Caco-2 (cell line): Measurements from ENCODE around the gene RGS7BP. TPM values are rescaled to one million over a fixed set of nuclear protein-coding genes. Genes with fewer than 3 reads are reported as not detected.

ENCODE experiments used
- BruUV-seq: library from RNA; stranded (reverse); fragments of 400-500 nt; replicated peaks from 2 replicates; lab custom pipeline; 2021; lab: Mats Ljungman, UMichigan
- CTCF ChIA-PET: fragments of 300-600 bp; sonication (Branson Sonifier 250); formaldehyde crosslinking; loops from one replicate; lab custom pipeline; 2022; ENCODE audit warnings: antibody characterized with exemption; lab: Charles Lee
- POLR2A ChIA-PET: fragments of 300-600 bp; sonication (Branson Sonifier 250); formaldehyde crosslinking; loops from one replicate; lab custom pipeline; 2022; ENCODE audit warnings: antibody characterized with exemption; lab: Charles Lee
- DNase-seq, 2 experiments: peaks; one replicate each; pipeline versions ENCODE4 v3.0.0 to v3.0.0-alpha.2; 2020 to 2022
- H3K27me3 ChIP-seq: replicated peaks from 2 replicates; pipeline ENCODE4 v1.6.0; 2011; ENCODE audit warnings: low read length; ENCODE audit not compliant: control insufficient read depth, insufficient read depth
- H3K36me3 ChIP-seq: 2 replicates; pipeline ENCODE4 v1.5.1; 2011; ENCODE audit warnings: low read length; ENCODE audit not compliant: control insufficient read depth, insufficient read depth
- H3K4me1 ChIP-seq: fragments of 250-450 bp; sonication (Bioruptor Pico); 2 replicates; pipeline ENCODE4 v1.5.1; 2020; ENCODE audit warnings: mild to moderate bottlenecking
- H3K4me3 ChIP-seq: 2 replicates; pipeline ENCODE4 v1.5.1; 2011; ENCODE audit warnings: low read depth, mild to moderate bottlenecking, control low read depth, low read length
- H3K9me3 ChIP-seq: fragments of 250-450 bp; sonication (Bioruptor Pico); 2 replicates; pipeline ENCODE4 v1.5.1; 2020; ENCODE audit warnings: mild to moderate bottlenecking, moderate library complexity
- H3K27ac Mint-ChIP-seq: one replicate; pipeline ENCODE4 v1.8.0; 2022; ENCODE audit warnings: mixed read lengths; ENCODE audit not compliant: unreplicated experiment
- H3K27me3 Mint-ChIP-seq: one replicate; pipeline ENCODE4 v1.8.0; 2022; ENCODE audit warnings: mixed read lengths; ENCODE audit not compliant: insufficient read depth, unreplicated experiment
- H3K36me3 Mint-ChIP-seq: one replicate; pipeline ENCODE4 v1.8.0; 2022; ENCODE audit warnings: mild to moderate bottlenecking, mixed read lengths; ENCODE audit not compliant: insufficient read depth, unreplicated experiment
- H3K4me1 Mint-ChIP-seq: one replicate; pipeline ENCODE4 v1.8.0; 2022; ENCODE audit warnings: low read depth, mixed read lengths; ENCODE audit not compliant: unreplicated experiment
- H3K4me3 Mint-ChIP-seq: one replicate; pipeline ENCODE4 v1.8.0; 2022; ENCODE audit warnings: mild to moderate bottlenecking, moderate library complexity, mixed read lengths; ENCODE audit not compliant: unreplicated experiment
- H3K9me3 Mint-ChIP-seq: one replicate; pipeline ENCODE4 v1.8.0; 2022; ENCODE audit warnings: mixed read lengths; ENCODE audit not compliant: unreplicated experiment
- intact Hi-C: fragments of 100-400 bp; cut with micrococcal nuclease; formaldehyde crosslinking; loops from one replicate; pipeline ENCODE4 v1.10.0; 2022; ENCODE audit not compliant: unreplicated experiment
- total RNA-seq: library from RNA; stranded (reverse); gene quantifications from 2 replicates; pipeline ENCODE4 v1.2.3, GENCODE V29; 2022
- TF ChIP-seq, protein P1 (sequence below), 2 experiments: fragments of 200-600 bp in 1 of 2; IDR thresholded peaks; 1 replicate in 1 of 2; 2 replicates in 1 of 2; pipeline versions ENCODE4 v1.5.1 to v1.8.0; 2011 to 2022; ENCODE audit warnings: antibody characterized with exemption in 1 of 2, control low read depth in 1 of 2, inconsistent platforms in 1 of 2, low read depth in 1 of 2, low read length in 1 of 2, mild to moderate bottlenecking in 1 of 2, moderate library complexity in 1 of 2; ENCODE audit not compliant: insufficient read depth in 1 of 2, severe bottlenecking in 1 of 2, unreplicated experiment in 1 of 2

RGS7BP gene
- total RNA-seq, 1 experiment from 2014 or later: not detected

DNA sequence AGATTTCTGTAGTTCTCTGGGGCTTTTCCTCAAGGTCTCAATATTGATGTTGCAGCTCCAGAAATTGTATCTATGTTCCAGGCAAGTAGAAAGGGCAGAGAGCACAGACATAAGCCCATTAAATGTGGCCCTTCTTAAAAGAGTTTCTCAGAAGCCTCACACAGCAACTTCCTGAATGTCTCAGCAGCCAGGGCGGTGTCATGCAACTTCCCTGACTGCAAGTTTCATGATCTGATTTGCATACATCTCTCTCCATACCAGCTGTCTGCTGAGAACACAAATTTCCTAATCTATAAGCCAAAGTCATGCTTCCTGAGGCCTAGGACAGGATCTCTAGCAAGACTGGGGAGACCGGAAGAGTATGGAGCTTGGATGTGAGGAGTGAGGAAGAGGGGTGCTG, 13.0 kb downstream of the RGS7BP start:
- Histone ChIP-seq H3K9me3 (no peaks in the 10 kb centered on the region), H3K4me1 (no peaks in the 10 kb centered on the region), H3K27me3 (no peaks in the 10 kb centered on the region), H3K4me3 (no peak overlapping the region), H3K36me3 (no peaks in the 10 kb centered on the region)
- H3K27me3 Mint-ChIP-seq: peaks cover 20% of the 10 kb centered on the region
- POLR2A ChIA-PET: no interaction called here
- BruUV-seq: no TSS peak
- no peak for DNase-seq
- no peak overlapping the region for H3K4me3 Mint-ChIP-seq
- no peaks in the 10 kb centered on the region for H3K9me3 Mint-ChIP-seq
- TF ChIP-seq, protein P1, sequence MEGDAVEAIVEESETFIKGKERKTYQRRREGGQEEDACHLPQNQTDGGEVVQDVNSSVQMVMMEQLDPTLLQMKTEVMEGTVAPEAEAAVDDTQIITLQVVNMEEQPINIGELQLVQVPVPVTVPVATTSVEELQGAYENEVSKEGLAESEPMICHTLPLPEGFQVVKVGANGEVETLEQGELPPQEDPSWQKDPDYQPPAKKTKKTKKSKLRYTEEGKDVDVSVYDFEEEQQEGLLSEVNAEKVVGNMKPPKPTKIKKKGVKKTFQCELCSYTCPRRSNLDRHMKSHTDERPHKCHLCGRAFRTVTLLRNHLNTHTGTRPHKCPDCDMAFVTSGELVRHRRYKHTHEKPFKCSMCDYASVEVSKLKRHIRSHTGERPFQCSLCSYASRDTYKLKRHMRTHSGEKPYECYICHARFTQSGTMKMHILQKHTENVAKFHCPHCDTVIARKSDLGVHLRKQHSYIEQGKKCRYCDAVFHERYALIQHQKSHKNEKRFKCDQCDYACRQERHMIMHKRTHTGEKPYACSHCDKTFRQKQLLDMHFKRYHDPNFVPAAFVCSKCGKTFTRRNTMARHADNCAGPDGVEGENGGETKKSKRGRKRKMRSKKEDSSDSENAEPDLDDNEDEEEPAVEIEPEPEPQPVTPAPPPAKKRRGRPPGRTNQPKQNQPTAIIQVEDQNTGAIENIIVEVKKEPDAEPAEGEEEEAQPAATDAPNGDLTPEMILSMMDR (IDR thresholded peaks at IDR 0.05; ENCODE audit: insufficient read depth in 1 of 2, low read depth in 1 of 2, low read length in 1 of 2, severe bottlenecking in 1 of 2, unreplicated experiment in 1 of 2): no peak
- H3K36me3 Mint-ChIP-seq: no peaks in the 10 kb centered on the region
- intact Hi-C loops: no loop called here
- no peaks in the 10 kb centered on the region for H3K4me1 Mint-ChIP-seq
- CTCF ChIA-PET: no interaction called here
- no peak overlapping the region for H3K27ac Mint-ChIP-seq

DNA sequence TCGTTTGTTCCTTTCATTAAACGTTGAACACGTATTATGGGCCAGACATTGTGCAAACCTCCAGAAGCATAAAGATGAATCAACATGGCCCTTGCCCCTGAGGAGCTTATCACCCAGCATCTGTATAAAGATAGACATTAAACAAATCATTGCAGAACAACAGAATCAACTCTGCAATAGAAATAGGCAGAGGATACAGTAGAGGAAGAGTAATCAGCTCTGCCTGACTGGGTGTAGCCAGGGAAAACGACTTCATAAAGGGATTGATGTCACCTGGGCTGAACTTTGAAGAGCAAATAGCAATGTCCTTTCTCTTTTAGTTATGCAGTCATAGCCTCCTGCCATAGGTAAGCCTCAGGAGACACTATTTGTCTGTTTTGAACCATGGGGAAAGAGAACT, 13.4 kb downstream of the RGS7BP start:
- H3K27me3 ChIP-seq: no peaks in the 10 kb centered on the region
- Mint-ChIP-seq H3K27me3 (peaks cover 17% of the 10 kb centered on the region), H3K4me1 (no peaks in the 10 kb centered on the region), H3K36me3 (no peaks in the 10 kb centered on the region), H3K27ac (no peak overlapping the region), H3K9me3 (no peaks in the 10 kb centered on the region), H3K4me3 (no peak overlapping the region)
- CTCF ChIA-PET: no interaction called here
- no peak for DNase-seq
- POLR2A ChIA-PET: no interaction called here
- no peaks in the 10 kb centered on the region for H3K4me1 ChIP-seq
- intact Hi-C loops: no loop called here
- H3K36me3 ChIP-seq: no peaks in the 10 kb centered on the region
- H3K4me3 ChIP-seq: no peak overlapping the region
- TF ChIP-seq, protein P1 (IDR thresholded peaks at IDR 0.05; ENCODE audit: insufficient read depth in 1 of 2, low read depth in 1 of 2, low read length in 1 of 2, severe bottlenecking in 1 of 2, unreplicated experiment in 1 of 2): no peak
- BruUV-seq: no TSS peak
- no peaks in the 10 kb centered on the region for H3K9me3 ChIP-seq

DNA sequence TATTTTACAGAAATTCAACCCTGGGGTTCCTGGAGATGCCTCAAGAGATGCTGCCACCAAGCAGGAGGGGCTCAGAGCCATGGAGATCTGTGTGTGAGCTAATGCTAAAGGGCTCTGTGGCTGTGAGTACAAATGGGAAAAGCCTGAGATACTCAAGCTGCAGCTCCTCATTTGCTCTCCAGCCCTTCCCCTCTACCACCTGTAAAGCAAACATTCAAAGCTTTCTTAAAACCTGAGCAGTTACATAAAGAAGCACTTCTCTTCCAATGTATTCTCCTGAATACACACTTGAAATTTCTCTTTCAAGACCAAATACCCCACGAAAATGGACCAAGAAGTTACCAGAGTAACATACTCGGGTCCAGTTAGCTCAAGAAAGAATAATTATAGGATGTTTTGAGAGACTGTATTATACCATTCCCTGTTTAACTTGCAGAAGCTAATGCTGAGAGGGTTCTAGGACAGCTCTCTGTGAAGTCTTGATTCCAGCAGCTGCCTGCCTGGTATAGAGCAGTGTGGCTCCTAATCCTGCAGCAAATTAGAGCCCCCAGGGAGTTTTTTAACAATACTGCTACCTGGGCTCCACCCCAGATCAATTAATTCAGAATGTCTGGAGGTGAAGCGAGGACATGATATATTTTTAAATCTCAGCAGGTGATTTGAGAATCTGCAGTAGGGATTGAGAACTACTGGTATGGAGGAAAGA, 21.1 kb downstream of the RGS7BP start:
- intact Hi-C loops: no loop called here
- Mint-ChIP-seq H3K4me1 (no peaks in the 10 kb centered on the region), H3K4me3 (no peak overlapping the region), H3K27me3 (peaks cover 11% of the 10 kb centered on the region), H3K9me3 (no peaks in the 10 kb centered on the region), H3K27ac (no peak overlapping the region), H3K36me3 (no peaks in the 10 kb centered on the region)
- Histone ChIP-seq H3K36me3 (no peaks in the 10 kb centered on the region), H3K4me1 (no peaks in the 10 kb centered on the region), H3K9me3 (no peaks in the 10 kb centered on the region), H3K27me3 (no peaks in the 10 kb centered on the region), H3K4me3 (no peak overlapping the region)
- DNase-seq: no peak
- BruUV-seq: no TSS peak
- TF ChIP-seq, protein P1 (IDR thresholded peaks at IDR 0.05; ENCODE audit: insufficient read depth in 1 of 2, low read depth in 1 of 2, low read length in 1 of 2, severe bottlenecking in 1 of 2, unreplicated experiment in 1 of 2): no peak
- CTCF ChIA-PET: no interaction called here
- POLR2A ChIA-PET: no interaction called here
